GM12873 (cell line): ENCODE measurements around the gene FGFRL1.

Experiments used
- CTCF ChIP-seq: IDR thresholded peaks from 2 replicates; pipeline ENCODE4 v1.5.1; 2012; ENCODE audit warnings: low read depth, mild to moderate bottlenecking, moderate library complexity, low read length, control low read depth; ENCODE audit not compliant: insufficient read depth; ENCODE audit errors: missing control alignments

The FGFRL1 gene

DNA sequence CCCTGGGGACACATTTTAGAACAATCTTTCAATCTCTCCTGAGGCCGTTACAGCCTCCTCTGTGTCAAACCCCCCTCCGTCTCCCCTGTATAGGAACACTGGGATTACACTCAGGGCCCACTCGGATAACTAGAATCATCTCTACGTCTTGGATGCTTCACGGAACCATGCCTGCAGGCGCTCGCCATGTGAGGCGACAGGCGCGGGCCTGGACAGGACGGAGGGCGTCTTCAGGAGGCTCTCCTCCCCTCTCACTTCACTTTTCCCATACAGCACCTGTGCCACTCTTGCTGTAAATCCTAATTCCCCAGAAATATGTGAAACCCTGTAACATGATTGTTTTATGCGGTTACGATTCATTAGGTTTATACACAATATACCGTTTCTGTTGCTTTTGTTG is 28.6 kb upstream of the FGFRL1 start:
- no peak for TF ChIP-seq CTCF

- no peak for TF ChIP-seq CTCF
Observed at GRCh38 chr4:984336-985054, 26.9 kb upstream of the FGFRL1 start.

- no peak for TF ChIP-seq CTCF
Observed at GRCh38 chr4:985123-985830, 26.1 kb upstream of the FGFRL1 start.

DNA sequence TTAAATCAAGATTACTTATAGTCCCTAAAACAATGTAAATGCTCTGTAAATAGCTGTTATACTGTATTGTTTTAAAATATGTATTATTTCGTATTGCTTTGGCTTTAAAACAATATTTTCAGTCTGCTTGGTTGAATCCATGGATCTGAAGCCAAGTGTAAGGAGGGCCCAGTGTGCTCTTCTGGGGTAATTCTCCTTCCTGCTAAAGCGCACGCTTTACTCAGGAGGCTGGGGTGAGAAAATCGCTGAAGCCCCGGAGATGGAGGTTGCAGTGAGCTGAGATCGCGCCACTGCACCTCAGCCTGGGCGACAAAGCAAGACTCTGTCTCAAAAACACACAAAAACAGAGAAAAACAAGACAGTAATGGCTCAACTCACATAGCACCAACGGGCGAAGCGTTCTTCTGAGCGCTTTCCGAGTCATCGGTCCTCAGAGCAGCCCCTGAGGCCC is 25.0 kb upstream of the FGFRL1 start:
- TF ChIP-seq CTCF = no peak

- TF ChIP-seq CTCF = peak; percentile 49
Observed at GRCh38 chr4:986879-987623, 24.4 kb upstream of the FGFRL1 start, which contains the start of gene IDUA. Gene IDUA, plus strand, starts transcription at chr4:987044. Its CDS starts 41 bp downstream, at chr4:987085.

DNA sequence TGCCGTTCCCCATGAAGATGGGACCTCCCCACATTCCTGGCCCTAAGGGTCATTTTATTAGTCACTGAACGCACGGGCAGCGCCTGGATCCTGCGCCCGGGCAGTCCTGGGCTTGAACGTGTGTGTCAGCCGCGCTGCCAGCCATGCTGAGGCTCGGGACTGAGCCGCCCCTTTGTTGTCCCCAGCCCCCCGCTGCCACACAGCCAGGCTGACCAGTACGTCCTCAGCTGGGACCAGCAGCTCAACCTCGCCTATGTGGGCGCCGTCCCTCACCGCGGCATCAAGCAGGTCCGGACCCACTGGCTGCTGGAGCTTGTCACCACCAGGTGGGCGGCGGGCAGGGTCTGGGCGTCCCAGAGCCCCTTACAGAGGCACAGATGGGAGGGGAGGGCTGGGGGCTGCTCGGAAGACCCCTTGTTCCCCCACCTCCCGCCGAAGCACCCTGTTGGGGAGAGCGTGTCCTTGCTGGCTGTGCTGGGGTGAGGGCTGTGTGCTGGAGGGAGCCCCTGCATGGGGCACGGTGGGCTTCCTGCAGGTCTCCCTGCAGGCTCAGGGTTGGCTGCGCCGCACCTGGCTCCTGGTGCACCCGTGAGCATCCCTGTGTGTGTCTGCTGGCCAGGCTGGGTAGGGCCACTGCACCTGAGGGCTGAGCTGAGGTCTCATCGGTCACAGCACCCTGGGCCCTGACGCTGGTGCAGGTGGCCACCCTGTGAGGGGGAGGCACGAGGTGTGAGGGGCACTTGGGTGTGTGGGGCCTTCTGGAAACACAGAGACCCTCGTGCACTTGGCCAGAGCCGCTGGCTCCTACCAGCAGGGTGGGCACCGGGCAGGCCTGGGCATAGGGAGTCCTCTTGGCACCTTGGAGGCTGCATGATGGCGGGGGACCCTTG is 23.6 kb upstream of the FGFRL1 start:
- no peak for TF ChIP-seq CTCF
